Neural progenitor cell (in vitro differentiated cells): ENCODE measurements around the gene ANKRD39.

Experiments used
- EZH2 ChIP-seq: fragments of 200-600 bp; sonication (generic); IDR thresholded peaks from 2 replicates; pipeline ENCODE4 v1.6.1; 2017; ENCODE audit warnings: antibody characterized with exemption, mild to moderate bottlenecking, moderate library complexity
- TF ChIP-seq, protein P1 (sequence below): fragments of 200-600 bp; sonication (generic); IDR thresholded peaks from 2 replicates; pipeline ENCODE4 v1.5.1; 2017; ENCODE audit warnings: antibody characterized with exemption, mild to moderate bottlenecking

- TF ChIP-seq, protein P1, sequence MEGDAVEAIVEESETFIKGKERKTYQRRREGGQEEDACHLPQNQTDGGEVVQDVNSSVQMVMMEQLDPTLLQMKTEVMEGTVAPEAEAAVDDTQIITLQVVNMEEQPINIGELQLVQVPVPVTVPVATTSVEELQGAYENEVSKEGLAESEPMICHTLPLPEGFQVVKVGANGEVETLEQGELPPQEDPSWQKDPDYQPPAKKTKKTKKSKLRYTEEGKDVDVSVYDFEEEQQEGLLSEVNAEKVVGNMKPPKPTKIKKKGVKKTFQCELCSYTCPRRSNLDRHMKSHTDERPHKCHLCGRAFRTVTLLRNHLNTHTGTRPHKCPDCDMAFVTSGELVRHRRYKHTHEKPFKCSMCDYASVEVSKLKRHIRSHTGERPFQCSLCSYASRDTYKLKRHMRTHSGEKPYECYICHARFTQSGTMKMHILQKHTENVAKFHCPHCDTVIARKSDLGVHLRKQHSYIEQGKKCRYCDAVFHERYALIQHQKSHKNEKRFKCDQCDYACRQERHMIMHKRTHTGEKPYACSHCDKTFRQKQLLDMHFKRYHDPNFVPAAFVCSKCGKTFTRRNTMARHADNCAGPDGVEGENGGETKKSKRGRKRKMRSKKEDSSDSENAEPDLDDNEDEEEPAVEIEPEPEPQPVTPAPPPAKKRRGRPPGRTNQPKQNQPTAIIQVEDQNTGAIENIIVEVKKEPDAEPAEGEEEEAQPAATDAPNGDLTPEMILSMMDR, result no peak
- TF ChIP-seq EZH2, result no peak
Measured at GRCh38 chr2:96848264-96848663, 9.6 kb downstream of the ANKRD39 start.
